Measurements from ENCODE around the gene ZIC5.

DNA sequence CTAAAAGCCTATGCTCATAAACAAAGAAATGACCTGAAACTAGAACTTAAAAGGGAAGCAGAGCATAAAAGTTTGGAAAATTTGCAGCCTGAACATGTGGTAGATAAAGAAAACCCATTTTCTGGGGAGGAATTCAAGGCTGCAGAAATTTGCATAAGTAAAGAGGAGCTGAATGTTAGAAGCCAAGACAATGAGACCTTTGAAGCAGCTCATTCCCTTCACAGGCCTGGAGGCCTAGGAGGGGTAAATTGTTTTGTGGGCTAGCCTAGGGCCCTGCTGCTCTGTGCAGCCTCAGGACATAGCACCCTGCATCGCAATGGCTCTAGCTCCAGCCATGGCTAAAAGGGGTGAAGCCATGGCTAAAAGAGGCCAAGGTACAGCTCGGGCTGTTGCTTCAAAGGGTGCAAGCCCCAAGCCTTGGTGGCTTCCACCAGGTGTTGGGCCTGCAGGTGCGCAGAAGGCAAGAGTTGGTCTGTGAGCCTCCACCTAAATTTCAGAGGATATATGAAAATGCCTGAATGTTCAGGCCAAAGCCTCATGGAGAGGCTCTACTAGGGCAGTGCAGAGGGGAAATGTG is 48.3 kb upstream of the ZIC5 start:
- TF ChIP-seq, protein P1, sequence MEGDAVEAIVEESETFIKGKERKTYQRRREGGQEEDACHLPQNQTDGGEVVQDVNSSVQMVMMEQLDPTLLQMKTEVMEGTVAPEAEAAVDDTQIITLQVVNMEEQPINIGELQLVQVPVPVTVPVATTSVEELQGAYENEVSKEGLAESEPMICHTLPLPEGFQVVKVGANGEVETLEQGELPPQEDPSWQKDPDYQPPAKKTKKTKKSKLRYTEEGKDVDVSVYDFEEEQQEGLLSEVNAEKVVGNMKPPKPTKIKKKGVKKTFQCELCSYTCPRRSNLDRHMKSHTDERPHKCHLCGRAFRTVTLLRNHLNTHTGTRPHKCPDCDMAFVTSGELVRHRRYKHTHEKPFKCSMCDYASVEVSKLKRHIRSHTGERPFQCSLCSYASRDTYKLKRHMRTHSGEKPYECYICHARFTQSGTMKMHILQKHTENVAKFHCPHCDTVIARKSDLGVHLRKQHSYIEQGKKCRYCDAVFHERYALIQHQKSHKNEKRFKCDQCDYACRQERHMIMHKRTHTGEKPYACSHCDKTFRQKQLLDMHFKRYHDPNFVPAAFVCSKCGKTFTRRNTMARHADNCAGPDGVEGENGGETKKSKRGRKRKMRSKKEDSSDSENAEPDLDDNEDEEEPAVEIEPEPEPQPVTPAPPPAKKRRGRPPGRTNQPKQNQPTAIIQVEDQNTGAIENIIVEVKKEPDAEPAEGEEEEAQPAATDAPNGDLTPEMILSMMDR (IDR thresholded peaks at IDR 0.05; ENCODE audit: low read length): no peak
- no peak for TF ChIP-seq EZH2 (IDR thresholded peaks at IDR 0.05; ENCODE audit: borderline replicate concordance, low read length)

All from OCI-LY1 (cell line).